GM23338 (cell line): ENCODE results near the gene DHRS12.

Experiments used
- POLR2AphosphoS5 ChIP-seq: IDR thresholded peaks from 2 replicates; pipeline ENCODE4 v1.6.1; 2016; ENCODE audit warnings: antibody characterized with exemption, low read depth
- REST ChIP-seq: IDR thresholded peaks from one replicate; pipeline ENCODE4 v1.6.1; 2018; ENCODE audit warnings: antibody characterized with exemption; ENCODE audit not compliant: unreplicated experiment

DNA sequence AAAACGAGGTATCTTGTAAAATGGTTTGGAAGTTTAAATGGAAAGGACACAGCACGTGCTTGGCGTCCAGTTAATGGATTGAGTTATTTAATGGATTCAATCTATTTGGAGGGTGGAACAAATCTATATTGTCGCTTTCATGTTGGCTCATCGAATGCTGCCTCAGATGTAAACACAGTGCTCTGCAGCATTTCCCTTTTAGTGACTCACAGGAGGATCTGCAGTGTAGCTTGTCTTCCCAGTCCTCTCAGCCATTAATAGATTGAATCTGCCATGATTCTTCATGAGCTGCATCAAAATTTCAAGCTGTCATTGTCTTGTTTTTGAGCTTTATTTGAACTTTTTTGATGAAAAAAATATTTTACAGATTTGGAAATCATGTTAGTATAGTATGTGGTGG is 44.7 kb downstream of the DHRS12 start:
- TF ChIP-seq POLR2AphosphoS5 (no peak), REST (no peak)
